Central memory CD4-positive, alpha-beta T cell (primary cell): Measurements from ENCODE around the gene PPP2R2C.

Experiments
- DNase-seq: peaks from one replicate; pipeline ENCODE4 v3.0.0; 2022

The PPP2R2C gene

DNA sequence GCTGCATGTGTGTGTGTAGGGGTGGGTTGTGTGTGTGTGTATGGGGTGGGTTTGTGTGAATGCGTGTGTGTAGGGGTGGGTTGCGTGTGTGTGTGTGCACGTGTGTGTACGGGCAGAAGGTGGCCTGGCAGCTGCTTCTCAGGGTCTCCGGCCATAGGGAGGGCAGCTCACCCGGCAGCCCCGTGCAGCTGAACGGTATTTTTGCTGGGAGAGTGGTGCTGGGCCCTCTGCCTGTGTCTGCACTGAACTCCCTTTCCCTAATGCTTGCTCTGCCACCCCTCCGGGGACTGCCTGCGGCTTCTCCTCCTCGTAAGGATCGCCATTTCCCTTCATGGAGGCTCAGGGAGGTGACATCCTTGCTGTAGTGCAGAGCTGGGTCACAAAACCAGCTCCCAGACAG, 172.5 kb downstream of the PPP2R2C start:
- no peak for DNase-seq

DNA sequence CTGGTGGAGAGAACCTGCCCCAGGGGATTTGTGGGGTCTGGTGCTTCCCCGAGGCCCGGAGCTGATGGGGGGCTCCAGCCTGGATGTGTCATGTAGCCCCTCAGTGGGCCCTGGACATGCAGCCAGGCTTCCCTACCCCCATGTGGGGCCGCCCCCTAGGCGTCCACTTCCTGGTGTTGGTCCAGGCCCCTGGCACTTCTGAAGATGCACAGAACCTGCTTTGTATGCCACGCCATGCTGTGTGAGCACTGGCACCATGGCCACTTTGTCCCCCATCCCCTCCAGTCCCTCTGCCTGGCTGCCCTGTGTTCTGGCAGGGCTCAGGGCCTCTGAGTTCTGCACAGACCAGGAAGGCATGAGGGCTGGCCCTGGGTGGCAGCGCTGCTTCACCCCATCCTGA, 173.6 kb downstream of the PPP2R2C start:
- DNase-seq = no peak

- DNase-seq = no peak
These were observed 174.4 kb downstream of the PPP2R2C start for GRCh38 chr4:6298035-6298434.

- DNase-seq = no peak
These were observed 175.1 kb downstream of the PPP2R2C start for GRCh38 chr4:6297266-6297815.

GRCh38 chr4:6296026-6296425, 176.4 kb downstream of the PPP2R2C start:
- DNase-seq = no peak

DNA sequence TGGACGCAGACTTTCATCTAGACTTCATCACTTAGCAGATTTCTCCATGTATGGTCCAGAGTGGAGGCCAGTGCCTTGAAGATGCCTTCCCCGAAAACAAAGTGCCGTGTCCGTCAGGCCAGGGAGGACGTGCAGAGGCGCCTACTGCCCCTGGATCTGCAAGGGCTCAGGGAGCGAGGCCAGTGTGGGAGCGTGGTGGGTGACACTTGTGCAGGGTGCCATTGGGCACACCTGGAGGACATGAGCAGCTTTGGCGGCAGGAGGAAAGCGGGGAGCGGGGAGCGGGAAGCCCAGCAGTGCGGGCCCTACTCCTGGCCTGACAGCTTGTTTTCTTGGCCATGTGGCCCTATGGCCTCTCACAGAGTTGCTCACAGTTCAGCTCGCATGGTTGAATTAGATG, 176.9 kb downstream of the PPP2R2C start:
- DNase-seq = no peak

- DNase-seq = no peak
These were observed 177.6 kb downstream of the PPP2R2C start for GRCh38 chr4:6294705-6295421.

DNA sequence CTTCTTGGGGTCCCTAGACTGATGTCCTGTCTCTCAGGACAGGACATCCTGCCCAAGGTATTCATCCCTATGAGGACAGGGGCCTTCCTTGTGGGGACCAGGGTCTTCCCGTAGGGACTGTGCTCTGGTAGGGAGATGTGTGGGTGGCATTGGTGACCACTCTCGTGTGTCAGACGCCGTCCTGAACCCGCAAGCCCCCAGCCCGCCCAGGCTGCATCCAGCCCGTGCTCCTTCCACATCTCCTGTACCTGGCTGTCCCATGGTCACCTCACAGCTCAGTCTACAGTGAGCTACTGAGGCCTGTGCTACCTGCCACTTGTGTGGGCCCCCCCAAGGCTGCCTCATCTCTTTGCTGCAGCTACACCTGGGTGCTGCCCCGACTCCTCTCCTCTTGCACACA, 178.8 kb downstream of the PPP2R2C start:
- DNase-seq = no peak

DNA sequence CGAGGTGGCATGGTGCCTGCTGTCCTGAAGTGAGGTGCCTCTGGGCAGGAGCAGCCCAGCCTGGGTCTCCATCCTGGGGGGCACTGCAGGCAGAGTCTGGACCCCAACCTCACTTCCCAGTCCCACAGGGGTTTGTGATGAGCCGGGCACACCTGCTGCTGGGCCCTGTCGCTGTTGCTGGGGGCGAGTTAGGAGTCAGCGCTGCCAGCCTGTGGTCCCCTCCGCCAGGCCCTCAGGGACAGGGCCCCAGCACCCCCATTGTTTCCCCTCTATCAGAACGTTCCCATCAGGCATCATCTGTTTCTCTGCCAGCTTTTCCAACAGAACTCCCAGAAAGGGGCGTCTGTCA, 179.3 kb downstream of the PPP2R2C start:
- DNase-seq = no peak

GRCh38 chr4:6292376-6293096, 179.9 kb downstream of the PPP2R2C start:
- no peak for DNase-seq

GRCh38 chr4:6291784-6292297, 180.6 kb downstream of the PPP2R2C start:
- DNase-seq = no peak

DNA sequence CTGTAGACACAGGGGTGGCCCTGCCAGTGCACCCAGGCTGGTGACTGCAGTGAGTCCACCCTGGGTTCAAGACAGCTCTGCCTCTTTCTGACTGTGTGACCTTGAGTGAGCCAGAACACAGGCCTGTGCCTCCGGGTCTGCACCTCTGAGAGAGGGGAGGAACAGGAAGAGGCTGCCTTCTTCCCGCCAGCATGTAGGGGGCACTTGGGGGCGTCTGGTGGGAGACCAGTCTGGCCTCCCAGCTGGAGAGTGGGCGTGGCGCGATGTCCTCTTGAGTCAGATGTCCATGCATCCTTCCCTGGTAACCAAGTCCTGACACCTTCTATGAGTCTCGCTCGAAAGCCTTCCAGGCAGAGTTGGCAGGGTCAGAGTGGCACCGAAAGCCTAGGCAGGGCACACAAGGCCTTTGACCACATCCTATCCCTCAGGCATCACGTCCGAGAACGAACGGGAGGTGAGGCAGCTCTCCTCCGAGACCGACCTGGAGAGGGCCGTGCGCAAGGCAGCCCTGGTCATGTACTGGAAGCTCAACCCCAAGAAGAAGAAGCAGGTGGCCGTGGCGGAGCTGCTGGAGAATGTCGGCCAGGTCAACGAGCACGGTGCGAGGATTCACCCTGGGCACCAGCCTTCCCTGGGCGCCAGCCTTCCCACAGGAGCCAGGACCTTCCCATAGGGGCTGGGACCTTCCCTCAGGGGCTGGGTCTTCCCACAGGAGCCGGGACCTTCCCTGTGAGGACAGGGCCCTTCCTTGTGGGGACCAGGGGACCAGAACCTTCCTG, 181.5 kb downstream of the PPP2R2C start:
- DNase-seq = no peak

DNA sequence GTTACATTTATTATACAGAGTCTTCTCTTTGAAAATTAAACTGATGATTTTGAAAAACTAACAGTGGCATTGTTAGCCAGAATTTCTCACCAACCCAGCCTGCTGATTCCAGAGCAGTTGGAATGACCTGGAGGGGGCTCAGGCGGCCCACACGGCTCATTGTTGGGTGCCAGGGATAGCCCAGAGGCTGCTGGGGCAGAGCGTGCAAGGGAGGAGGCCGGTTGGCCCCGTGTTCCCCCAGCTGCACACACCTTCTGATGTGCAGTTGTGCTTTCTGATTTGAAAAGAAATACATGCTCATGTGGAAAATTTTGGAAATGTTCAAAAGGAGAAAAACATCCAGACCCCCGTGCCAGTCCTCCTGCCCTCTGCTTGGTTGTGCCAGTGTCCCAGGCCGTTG, 182.2 kb downstream of the PPP2R2C start:
- DNase-seq = no peak

DNA sequence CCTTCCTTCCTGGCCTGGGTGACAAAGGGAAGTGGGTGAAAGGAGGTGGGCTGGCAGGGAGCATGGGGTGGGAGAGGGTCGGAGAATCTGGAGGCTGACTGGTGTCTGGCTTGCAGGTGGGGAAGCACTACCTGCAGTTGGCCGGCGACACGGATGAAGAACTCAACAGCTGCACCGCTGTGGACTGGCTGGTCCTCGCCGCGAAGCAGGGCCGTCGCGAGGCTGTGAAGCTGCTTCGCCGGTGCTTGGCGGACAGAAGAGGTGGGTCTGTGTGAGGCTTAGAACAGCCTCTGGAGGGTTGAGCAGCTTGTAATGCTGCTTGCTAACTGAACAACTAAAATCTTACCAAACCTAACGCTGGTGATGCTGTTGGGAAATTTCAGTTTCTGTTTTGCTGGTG, 183.5 kb downstream of the PPP2R2C start:
- no peak for DNase-seq

DNA sequence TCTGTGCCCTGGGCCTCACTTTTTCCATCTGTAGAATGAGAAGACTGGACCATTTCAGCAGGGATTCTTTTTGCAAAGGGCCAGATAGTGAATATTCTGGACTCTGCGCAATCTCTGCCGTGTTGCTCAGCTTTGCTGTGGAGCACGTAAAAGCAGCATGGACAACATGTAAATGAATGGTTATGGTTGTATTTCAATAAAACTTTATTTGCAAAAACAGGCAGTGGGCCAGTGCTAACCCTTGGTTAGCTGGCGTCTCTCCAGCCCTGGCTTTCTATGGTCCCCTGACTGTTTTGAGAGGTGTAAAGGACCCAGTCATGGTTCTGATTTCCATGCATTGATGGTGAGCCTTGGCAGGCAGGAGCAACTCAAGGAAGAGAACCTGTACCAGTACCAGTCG, 184.1 kb downstream of the PPP2R2C start:
- DNase-seq = no peak

DNA sequence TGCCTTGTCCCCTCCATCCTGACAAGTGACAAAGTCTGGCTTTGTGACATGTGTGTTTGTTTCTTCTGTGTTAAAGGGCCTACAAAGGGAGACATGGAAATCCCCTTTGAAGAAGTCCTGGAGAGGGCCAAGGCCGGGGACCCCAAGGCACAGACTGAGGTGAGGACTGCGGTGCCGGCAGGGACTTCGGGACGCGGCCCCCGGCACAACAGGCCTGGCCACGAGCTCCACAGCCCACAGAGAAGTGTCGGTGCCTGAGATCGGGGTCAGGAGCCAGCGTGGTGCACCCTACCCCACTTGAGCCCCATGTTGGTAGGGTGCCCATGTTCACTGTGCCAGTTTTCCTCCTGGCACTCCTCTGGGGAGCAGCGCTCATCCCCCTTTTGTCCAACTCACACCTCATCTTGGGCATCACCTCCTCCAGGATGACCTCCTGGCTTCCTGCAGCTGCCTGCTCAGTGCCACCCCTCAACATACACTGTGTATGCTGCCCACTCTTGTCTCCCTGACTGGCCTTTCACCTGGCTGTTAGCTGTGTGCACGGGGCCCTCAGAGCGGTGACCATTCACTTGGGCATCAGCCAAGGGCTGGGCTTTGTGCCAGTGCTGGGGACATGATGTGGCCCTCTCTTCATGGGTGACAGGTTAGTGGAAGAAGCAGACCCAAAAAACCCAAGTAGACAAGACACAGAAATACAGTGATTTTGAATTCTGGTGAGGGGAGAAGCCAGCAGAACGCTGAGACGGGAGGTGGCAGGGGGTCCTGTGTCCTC, 185.2 kb downstream of the PPP2R2C start:
- no peak for DNase-seq

GRCh38 chr4:6283282-6283681, 189.1 kb downstream of the PPP2R2C start:
- DNase-seq = no peak

DNA sequence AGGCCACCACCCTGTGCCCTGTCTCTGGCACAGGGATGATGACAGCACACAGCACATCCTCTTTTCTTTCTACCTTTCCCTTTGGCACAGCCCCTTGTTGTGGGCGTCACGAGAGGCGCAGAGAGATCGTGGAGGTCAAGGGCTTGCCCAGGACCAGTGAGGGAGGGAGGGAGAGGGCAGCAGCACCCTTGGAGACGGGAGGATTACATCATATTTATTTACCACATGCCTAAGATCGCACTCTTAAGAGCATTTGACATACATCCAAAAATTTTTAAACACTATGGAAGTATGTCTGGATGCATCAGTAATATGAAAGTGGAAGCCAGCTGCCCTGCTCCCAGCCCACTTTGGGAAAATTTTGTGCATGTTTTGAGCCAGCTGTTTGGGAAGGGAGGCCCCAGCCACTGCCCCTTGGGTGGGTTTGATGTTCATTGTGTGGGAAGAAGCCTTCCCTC, 190.1 kb downstream of the PPP2R2C start:
- DNase-seq = no peak

GRCh38 chr4:6281436-6282313, 190.7 kb downstream of the PPP2R2C start:
- DNase-seq = no peak

DNA sequence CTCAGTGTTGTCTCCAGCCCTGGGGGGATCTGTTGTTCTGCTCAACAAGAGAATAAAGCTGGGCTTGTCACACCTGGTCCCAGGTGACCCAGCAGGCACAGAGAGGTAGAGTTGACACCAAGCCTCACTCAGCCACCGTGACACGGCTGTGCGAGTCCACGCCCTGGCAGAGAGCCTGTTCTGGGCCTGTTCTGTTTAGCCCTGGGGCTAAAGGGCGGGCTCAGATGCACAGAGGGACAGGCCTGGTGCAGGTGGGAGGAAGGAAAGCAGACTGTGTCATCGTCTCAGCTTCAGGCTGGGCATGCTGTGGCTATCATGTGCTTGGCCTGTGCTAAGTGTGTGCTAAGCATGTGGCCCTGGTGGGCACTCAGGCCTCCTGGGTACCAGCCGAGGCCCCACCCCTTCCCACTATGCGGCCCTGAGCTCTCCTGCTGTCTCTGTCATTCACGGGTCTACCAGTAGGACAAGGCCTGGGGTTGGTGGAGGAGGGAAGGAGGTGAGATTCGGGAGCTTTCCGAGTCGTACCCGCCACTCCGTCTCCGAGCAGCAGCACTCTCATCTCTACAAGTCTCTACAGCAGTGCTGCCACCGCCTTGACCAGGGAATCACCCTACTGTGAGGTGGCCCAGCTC, 191.9 kb downstream of the PPP2R2C start:
- DNase-seq = no peak
